ELR (cell line): Measurements from ENCODE around the gene RRP36.
A peak's percentile ranks its signal among the peaks of the same experiment; 100 is the strongest.
"Not testable (repeated sequence)": the region's sequence is repeated elsewhere in the genome, so short reads cannot be mapped to it uniquely, and the experiment has no call there.

Source experiments
- DNase-seq: peaks from one replicate; pipeline ENCODE4 v3.0.0-alpha.2; 2015; ENCODE audit warnings: low read depth

The RRP36 gene

GRCh38 chr6:43037706-43038105 is 16.3 kb downstream of the RRP36 start:
- no peak for DNase-seq

GRCh38 chr6:43038727-43039126 is 17.3 kb downstream of the RRP36 start:
- no peak for DNase-seq

GRCh38 chr6:43040542-43041257 is 19.3 kb downstream of the RRP36 start:
- no peak for DNase-seq

GRCh38 chr6:43041475-43041874 is 20.1 kb downstream of the RRP36 start:
- DNase-seq = not testable (repeated sequence)

DNA sequence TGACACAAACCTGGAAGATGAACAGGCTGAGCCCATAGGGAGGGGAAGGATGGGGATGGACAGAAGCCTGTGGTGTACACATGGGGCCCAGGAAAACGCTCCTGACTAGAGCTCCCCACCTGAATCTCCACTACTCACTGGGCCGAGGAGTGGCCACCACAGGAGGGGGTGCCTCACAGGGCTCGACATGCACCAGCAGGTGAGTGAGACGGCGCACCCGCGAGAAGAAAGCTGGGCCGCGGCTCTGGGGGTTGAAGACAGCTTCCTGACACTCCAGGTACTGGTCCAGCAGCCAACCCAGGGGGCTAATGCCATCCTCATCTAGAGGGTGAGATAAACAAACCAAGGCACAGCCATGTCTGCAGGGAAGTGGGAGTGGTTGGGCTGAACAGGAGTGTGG is 21.9 kb downstream of the RRP36 start:
- no peak for DNase-seq

GRCh38 chr6:43045371-43045930 is 24.0 kb downstream of the RRP36 start:
- DNase-seq = no peak

- DNase-seq = no peak
These were observed 26.6 kb downstream of the RRP36 start for GRCh38 chr6:43047998-43048397.

DNA sequence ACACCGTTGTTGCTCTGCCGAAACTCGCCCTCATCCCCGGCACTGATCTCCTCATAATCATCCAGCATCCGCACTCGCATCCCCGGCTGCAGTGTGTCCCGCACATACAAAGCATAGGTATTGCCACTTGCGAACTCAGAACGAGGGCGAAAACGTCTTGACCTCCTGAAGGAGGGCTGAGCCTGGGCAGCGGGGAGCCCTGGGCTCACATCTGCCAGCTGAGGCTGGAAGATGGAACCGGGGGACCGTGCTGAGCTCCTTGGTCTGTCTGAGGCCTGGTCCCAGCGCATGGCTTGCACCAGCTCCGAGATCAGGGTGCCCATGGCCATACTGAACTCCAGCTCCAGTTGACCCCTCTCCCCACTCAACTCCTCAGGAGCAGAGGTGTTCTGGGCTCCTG is 29.6 kb downstream of the RRP36 start:
- no peak for DNase-seq

- no peak for DNase-seq
These were observed 30.9 kb downstream of the RRP36 start for GRCh38 chr6:43052225-43052841.

DNA sequence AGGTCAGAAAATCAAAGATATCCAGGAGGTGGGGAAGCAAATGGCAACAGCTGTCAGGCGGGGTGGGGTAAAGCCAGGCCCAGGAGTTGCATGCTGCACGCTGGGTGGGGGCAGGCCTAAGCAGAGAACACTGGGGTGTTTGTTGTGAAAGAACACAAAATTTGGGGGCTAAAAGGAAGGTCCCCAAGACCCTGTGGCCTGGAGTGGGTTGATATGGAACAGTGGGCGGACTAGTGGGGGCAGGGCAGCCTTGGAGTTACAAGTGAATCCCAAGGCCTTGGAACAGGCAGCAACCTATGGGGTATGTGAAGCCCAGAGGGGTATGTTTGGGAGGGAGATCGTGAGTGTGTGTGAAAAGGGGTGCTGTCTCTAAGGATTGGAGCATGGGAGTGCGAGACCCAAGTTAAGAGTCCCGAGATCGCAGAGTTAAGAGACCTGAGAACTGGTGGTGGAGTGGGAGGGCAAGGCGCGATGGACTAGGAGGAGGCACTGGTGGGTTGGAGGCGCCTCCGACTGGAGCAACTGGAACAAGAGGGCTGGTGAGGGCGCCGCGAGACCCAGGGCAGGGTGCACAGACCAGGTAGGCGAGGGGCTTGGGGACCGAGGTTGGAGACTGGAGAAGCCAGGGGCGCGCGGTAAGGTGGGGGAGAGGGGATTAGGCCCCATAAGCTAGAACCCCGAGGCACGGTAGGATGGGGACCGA is 31.6 kb downstream of the RRP36 start:
- peak; percentile 49 for DNase-seq

DNA sequence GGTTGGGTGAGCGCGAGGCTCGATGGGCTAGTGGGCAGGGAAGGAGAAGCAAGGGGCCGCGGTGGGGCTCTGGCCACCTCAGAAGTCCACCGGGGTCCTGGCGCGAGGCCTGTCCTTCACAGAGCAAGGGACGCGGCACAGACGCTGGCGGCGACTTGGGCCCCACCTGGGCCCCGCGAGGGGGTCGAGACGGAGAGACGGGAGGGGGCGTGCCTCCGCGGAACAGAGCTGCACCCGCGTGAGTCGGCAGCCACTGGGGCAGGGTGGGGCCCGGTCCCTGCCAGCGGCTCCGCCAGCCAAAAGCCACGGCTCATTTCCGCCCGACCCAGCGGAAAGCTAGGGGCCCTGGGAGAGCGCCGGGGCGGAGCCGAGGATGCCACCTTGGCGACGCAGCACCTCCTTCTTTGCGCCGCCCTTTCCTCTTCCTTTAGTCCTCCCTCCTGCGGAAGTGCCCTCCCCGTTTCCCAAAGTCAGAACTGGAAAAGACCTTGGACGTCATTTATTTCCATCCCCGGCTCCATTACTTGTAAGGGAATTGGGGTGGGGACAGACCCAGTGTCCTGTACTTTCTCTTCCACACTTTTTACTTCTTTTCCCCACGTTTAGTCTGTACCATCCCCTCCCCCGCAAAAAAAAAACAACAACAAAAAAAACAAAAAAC is 32.3 kb downstream of the RRP36 start, which contains the start of gene CUL7:
Gene CUL7, minus strand, starts transcription at position 307 of the 661 bp plus-strand sequence. CDS start 1,063 bp downstream, outside the sequence.
- peak; percentile 98 for DNase-seq

DNA sequence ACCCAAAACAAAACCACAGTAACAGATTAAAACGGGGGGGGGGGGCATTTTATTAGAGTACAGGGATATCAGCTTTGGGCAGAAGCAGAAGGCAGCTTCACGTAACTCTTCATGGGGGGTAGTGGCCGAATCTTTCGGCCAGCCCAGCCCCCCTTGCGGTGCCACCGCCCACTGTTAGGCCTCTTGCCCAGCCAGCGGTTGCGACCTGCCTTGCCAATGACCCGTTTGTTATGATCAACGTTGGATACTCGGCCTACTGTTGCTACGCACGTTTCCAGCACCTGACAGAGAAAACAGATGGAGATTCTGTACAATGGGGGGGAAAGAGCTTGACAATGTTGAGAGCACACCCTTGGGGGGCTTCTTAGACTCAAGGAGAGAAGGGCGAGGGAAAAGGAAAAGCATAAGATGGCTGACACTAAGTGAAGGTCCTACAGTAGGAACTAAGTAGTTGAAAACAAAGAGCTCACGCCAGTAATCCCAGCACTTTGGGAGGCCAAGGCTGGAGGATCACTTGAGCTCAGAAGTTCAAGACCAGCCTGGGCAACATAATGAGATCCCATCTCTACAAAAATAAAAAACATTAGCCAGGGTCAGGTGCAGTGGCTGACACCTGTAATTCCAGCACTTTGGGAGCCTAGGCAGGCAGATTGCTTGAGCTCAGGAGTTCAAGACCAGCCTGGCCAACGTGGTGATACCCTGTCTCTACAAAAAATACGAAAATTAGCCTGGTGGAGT is 33.0 kb downstream of the RRP36 start:
- DNase-seq = no peak

DNA sequence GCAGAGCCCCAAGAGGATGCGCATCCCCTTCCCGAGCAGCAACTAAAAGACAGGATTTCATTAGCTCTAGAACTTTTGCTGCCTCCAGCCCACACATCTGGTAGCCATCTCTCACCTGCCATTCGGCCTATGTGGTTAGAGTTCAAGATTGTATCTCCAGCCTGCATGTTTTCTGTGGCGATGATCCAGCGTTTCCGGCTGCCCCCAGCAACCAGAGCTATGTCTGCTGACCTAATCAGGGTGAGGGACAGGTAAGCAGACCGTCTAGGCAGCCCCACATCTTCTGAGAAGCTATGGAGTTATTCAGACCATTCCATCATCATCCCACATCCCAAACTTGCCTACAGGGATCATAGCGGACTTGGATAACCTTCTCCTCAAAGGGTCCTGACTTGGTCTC is 34.5 kb downstream of the RRP36 start:
- no peak for DNase-seq

GRCh38 chr6:43058531-43058930 is 37.1 kb downstream of the RRP36 start:
- peak; percentile 51 for DNase-seq

DNA sequence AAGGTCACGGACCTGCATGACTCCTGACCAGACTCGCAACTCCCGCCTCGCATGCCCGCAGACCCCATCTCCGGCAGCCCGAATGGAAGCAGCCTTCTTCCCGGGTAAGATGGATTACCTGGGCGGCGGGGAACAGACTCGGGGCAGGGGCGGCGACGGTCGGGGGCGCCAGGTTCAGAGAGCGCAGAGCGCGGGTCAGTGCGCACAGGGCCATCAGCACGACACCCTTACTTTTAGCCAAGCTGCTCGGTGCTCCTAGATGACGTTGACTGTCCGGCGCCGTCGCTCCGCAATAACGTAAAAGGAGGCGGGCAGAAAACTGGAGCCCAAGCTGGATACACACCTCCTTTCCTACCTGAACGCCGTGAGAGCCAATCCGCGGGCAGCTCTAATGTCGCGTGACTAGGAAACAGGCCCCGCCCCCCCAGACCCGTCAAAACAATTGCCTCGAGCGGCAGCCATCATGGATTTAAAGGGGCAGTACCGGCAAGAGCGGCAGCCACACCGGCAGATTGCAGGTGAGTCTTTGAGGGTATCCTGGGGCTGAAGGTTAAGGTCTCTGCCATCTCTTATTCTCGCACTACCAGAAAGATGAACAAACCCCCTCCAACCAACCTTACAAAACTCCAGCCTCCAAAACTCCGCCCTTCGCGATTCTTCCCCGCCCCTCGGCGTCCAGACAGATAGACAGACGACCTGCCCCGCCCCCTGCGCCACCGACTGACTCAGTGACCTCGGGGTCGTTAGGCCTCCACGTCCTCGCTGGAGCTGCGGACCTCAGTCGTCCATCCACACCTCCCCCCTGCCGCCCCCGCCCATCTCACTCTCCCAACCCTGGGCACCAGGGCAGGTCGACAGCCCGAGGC is 38.0 kb downstream of the RRP36 start, which contains the start of the genes KLC4 and MRPL2:
Gene KLC4, plus strand, starts transcription at position 464 of the 866 bp plus-strand sequence. CDS start 1,705 bp downstream, outside the sequence.
Gene MRPL2, minus strand, starts transcription at position 267 of the 866 bp plus-strand sequence. Its CDS starts 53 bp downstream, at position 214.
- peak; percentile 100 for DNase-seq

GRCh38 chr6:43060034-43060754 is 38.8 kb downstream of the RRP36 start:
- DNase-seq = no peak

- no peak for DNase-seq
These were observed 39.6 kb downstream of the RRP36 start for GRCh38 chr6:43060755-43061633.

GRCh38 chr6:43061861-43062260 is 40.4 kb downstream of the RRP36 start:
- peak; percentile 30 for DNase-seq
